GM23338 (cell line): ENCODE measurements around the gene PLXNA2. TPM values are rescaled to one million over a fixed set of nuclear protein-coding genes. Genes with fewer than 3 reads are reported as not detected.

ENCODE experiments used
- ATAC-seq: fragments of 200-7000 bp; cut with Tn5 transposase; 3 replicates; pipeline ENCODE4 v1.9.1; 2020
- DNase-seq: peaks from one replicate; pipeline ENCODE4 v3.0.0-alpha.2; 2015; ENCODE audit warnings: low spot score
- H2AFZ ChIP-seq: fragments of 200-600 bp; sonication (generic); 2 replicates; pipeline ENCODE4 v1.8.0; 2016; ENCODE audit warnings: antibody characterized with exemption, mild to moderate bottlenecking, moderate library complexity
- H3F3A ChIP-seq: fragments of 200-600 bp; sonication (generic); replicated peaks from 2 replicates; pipeline ENCODE4 v1.8.0; 2017; ENCODE audit warnings: antibody characterized with exemption, mixed run types, low read depth
- H3K27ac ChIP-seq: fragments of 200-600 bp; sonication (generic); 2 replicates; pipeline ENCODE4 v1.6.1; 2016; ENCODE audit warnings: low read depth
- H3K27me3 ChIP-seq: fragments of 200-600 bp; sonication (generic); 2 replicates; pipeline ENCODE4 v1.8.0; 2016; ENCODE audit warnings: mild to moderate bottlenecking, mixed run types, moderate library complexity; ENCODE audit not compliant: insufficient read depth
- H3K36me3 ChIP-seq: fragments of 200-600 bp; sonication (generic); 2 replicates; pipeline ENCODE4 v1.8.0; 2016; ENCODE audit warnings: mild to moderate bottlenecking; ENCODE audit not compliant: insufficient read depth
- H3K4me1 ChIP-seq: fragments of 200-600 bp; sonication (generic); 2 replicates; pipeline ENCODE4 v1.8.0; 2016; ENCODE audit warnings: mild to moderate bottlenecking, moderate library complexity; ENCODE audit not compliant: insufficient read depth
- H3K4me2 ChIP-seq: fragments of 200-600 bp; sonication (generic); 2 replicates; pipeline ENCODE4 v1.7.1; 2017; ENCODE audit warnings: mixed run types
- H3K4me3 ChIP-seq: fragments of 200-600 bp; sonication (generic); 2 replicates; pipeline ENCODE4 v1.6.1; 2016; ENCODE audit warnings: mixed run types
- H3K79me2 ChIP-seq: fragments of 200-600 bp; sonication (generic); replicated peaks from 2 replicates; pipeline ENCODE4 v1.8.0; 2017; ENCODE audit warnings: mild to moderate bottlenecking; ENCODE audit not compliant: insufficient read depth
- H3K9me2 ChIP-seq: fragments of 200-600 bp; sonication (generic); 2 replicates; pipeline ENCODE4 v1.8.0; 2017; ENCODE audit not compliant: insufficient read depth
- H4K20me1 ChIP-seq: fragments of 200-600 bp; sonication (generic); replicated peaks from 2 replicates; pipeline ENCODE4 v1.8.0; 2017; ENCODE audit warnings: mild to moderate bottlenecking; ENCODE audit not compliant: insufficient read depth
- H3K27ac Mint-ChIP-seq: 2 replicates; pipeline ENCODE4 v1.8.0; 2020; ENCODE audit warnings: inconsistent platforms, mild to moderate bottlenecking, moderate library complexity, mixed read lengths
- H3K27me3 Mint-ChIP-seq: 3 replicates; pipeline ENCODE4 v1.8.0; 2022; ENCODE audit warnings: low read depth, mild to moderate bottlenecking, moderate library complexity, mixed read lengths, inconsistent platforms; ENCODE audit not compliant: insufficient read depth, poor library complexity
- H3K36me3 Mint-ChIP-seq: 3 replicates; pipeline ENCODE4 v1.8.0; 2021; ENCODE audit warnings: low read depth, mild to moderate bottlenecking, inconsistent platforms, moderate library complexity, mixed read lengths
- H3K4me1 Mint-ChIP-seq: 3 replicates; pipeline ENCODE4 v1.8.0; 2020; ENCODE audit warnings: mild to moderate bottlenecking, inconsistent platforms, mixed read lengths
- H3K4me3 Mint-ChIP-seq: 3 replicates; pipeline ENCODE4 v1.8.0; 2021; ENCODE audit warnings: moderate library complexity, mild to moderate bottlenecking, inconsistent platforms, mixed read lengths
- H3K9me3 Mint-ChIP-seq: 3 replicates; pipeline ENCODE4 v1.8.0; 2020; ENCODE audit warnings: moderate library complexity, mild to moderate bottlenecking, inconsistent platforms, mixed read lengths
- CREB1 ChIP-seq: fragments of 250-450 bp; sonication (Bioruptor Pico); IDR thresholded peaks from 2 replicates; pipeline ENCODE4 v1.5.0; 2020; ENCODE audit warnings: low read depth, mild to moderate bottlenecking, moderate library complexity
- CTCF ChIP-seq, 2 experiments: fragments of 200-600 bp in 1 of 2; sonication (generic) in 1 of 2; conservative IDR thresholded peaks; 2 replicates each; pipeline versions ENCODE4 v1.5.1 to v1.6.1; 2016 to 2017; ENCODE audit warnings: antibody characterized with exemption in 2 of 2, low read depth in 2 of 2, mild to moderate bottlenecking in 2 of 2, moderate library complexity in 1 of 2
- EZH2 ChIP-seq: fragments of 200-600 bp; sonication (generic); IDR thresholded peaks from one replicate; pipeline ENCODE4 v1.8.0; 2017; ENCODE audit warnings: antibody characterized with exemption, mild to moderate bottlenecking, low read depth; ENCODE audit not compliant: unreplicated experiment
- EZH2phosphoT487 ChIP-seq: fragments of 200-600 bp; sonication (generic); IDR thresholded peaks from one replicate; pipeline ENCODE4 v1.8.1; 2018; ENCODE audit warnings: antibody characterized with exemption; ENCODE audit not compliant: unreplicated experiment
- JUNB ChIP-seq: IDR thresholded peaks from one replicate; pipeline ENCODE4 v1.6.1; 2016; ENCODE audit warnings: antibody characterized with exemption; ENCODE audit not compliant: unreplicated experiment
- NANOG ChIP-seq: IDR thresholded peaks from 2 replicates; pipeline ENCODE4 v1.6.1; 2016; ENCODE audit warnings: antibody characterized with exemption, borderline replicate concordance
- POLR2AphosphoS5 ChIP-seq: IDR thresholded peaks from 2 replicates; pipeline ENCODE4 v1.6.1; 2016; ENCODE audit warnings: antibody characterized with exemption, low read depth
- REST ChIP-seq: IDR thresholded peaks from one replicate; pipeline ENCODE4 v1.6.1; 2018; ENCODE audit warnings: antibody characterized with exemption; ENCODE audit not compliant: unreplicated experiment
- STAT1 ChIP-seq: IDR thresholded peaks from one replicate; pipeline ENCODE4 v1.6.1; 2016; ENCODE audit warnings: antibody characterized with exemption; ENCODE audit not compliant: unreplicated experiment
- ZNF114 ChIP-seq: fragments of 250-450 bp; sonication (Bioruptor Pico); IDR thresholded peaks from 2 replicates; pipeline ENCODE4 v1.5.0; 2020; ENCODE audit warnings: mild to moderate bottlenecking, moderate library complexity
- polyA plus RNA-seq: library from polyadenylated mRNA; unstranded; fragments of >200 nt; fragmentation: Nextera tagmentation; extraction: Ambion mirVana; gene quantifications from 2 replicates; pipeline ENCODE4 v1.2.1, GENCODE V29; 2016
- total RNA-seq: library from RNA; depleted of rRNA; stranded (reverse); fragments of >200 nt; shearing (Covaris generic); gene quantifications from 2 replicates; pipeline ENCODE4 v1.2.3, GENCODE V29; 2014

Gene PLXNA2
- total and polyA plus RNA-seq, 2 experiments from 2014 or later, result 0.40 to 1.8 TPM

- DNase-seq (no peak), ATAC-seq (no peak)
- Mint-ChIP-seq H3K9me3 (no peaks in the 10 kb centered on the region), H3K27me3 (peaks cover 11% of the 10 kb centered on the region), H3K27ac (no peak overlapping the region), H3K36me3 (no peaks in the 10 kb centered on the region), H3K4me3 (no peak overlapping the region), H3K4me1 (peaks cover 50% of the 10 kb centered on the region)
- Histone ChIP-seq H4K20me1 (no peaks in the 10 kb centered on the region), H3K79me2 (no peaks in the 10 kb centered on the region), H3F3A (no peaks in the 10 kb centered on the region), H3K9me2 (no peaks in the 10 kb centered on the region), H3K4me2 (no peak overlapping the region), H3K4me3 (no peak overlapping the region), H3K4me1 (peaks cover 33% of the 10 kb centered on the region), H3K27me3 (peaks cover 10% of the 10 kb centered on the region), H3K36me3 (no peaks in the 10 kb centered on the region), H2AFZ (no peak overlapping the region), H3K27ac (no peak overlapping the region)
- TF ChIP-seq CTCF (conservative IDR thresholded peaks at IDR 0.05; ENCODE audit: low read depth in 2 of 2) (no peak), ZNF114 (CRISPR knock-in tag) (no peak)
Measured at GRCh38 chr1:208129060-208129459, 115.1 kb downstream of the PLXNA2 start.

GRCh38 chr1:208127792-208128529, 116.2 kb downstream of the PLXNA2 start:
- Mint-ChIP-seq H3K9me3 (no peaks in the 10 kb centered on the region), H3K27me3 (peaks cover 11% of the 10 kb centered on the region), H3K4me3 (no peak overlapping the region), H3K4me1 (peaks cover 39% of the 10 kb centered on the region), H3K27ac (no peak overlapping the region), H3K36me3 (no peaks in the 10 kb centered on the region)
- ATAC-seq, result peak; percentile 20
- Histone ChIP-seq H3F3A (no peaks in the 10 kb centered on the region), H4K20me1 (no peaks in the 10 kb centered on the region), H3K27ac (no peak overlapping the region), H3K79me2 (no peaks in the 10 kb centered on the region), H3K27me3 (peaks cover 10% of the 10 kb centered on the region), H3K4me2 (no peak overlapping the region), H3K4me1 (peaks cover 22% of the 10 kb centered on the region), H3K36me3 (no peaks in the 10 kb centered on the region), H3K4me3 (no peak overlapping the region), H2AFZ (peak overlapping the region; percentile 38; the same call in 1 of the 2 replicates), H3K9me2 (no peaks in the 10 kb centered on the region)
- peak; percentile 30 for DNase-seq
- no peak for TF ChIP-seq EZH2
- no peak for TF ChIP-seq POLR2AphosphoS5
- TF ChIP-seq STAT1, result no peak

GRCh38 chr1:208127284-208127683, 116.9 kb downstream of the PLXNA2 start:
- no peak overlapping the region for H3K4me2 ChIP-seq
- H3F3A ChIP-seq, result no peaks in the 10 kb centered on the region
- H3K27me3 Mint-ChIP-seq, result peaks cover 11% of the 10 kb centered on the region
- H3K9me3 Mint-ChIP-seq, result no peaks in the 10 kb centered on the region
- 0 out of 2 replicates have a peak overlapping the region, but pooled peaks have one; percentile 38 for H2AFZ ChIP-seq
- peaks cover 18% of the 10 kb centered on the region for H3K4me1 ChIP-seq
- no peak overlapping the region for H3K27ac ChIP-seq
- H3K36me3 Mint-ChIP-seq, result no peaks in the 10 kb centered on the region
- H3K4me1 Mint-ChIP-seq, result peaks cover 32% of the 10 kb centered on the region
- no peak overlapping the region for H3K4me3 Mint-ChIP-seq
- H3K27me3 ChIP-seq, result peaks cover 10% of the 10 kb centered on the region
- no peak for DNase-seq
- no peak overlapping the region for H3K27ac Mint-ChIP-seq
- no peak overlapping the region for H3K4me3 ChIP-seq
- H3K79me2 ChIP-seq, result no peaks in the 10 kb centered on the region
- ATAC-seq, result no peak
- H3K36me3 ChIP-seq, result no peaks in the 10 kb centered on the region
- no peaks in the 10 kb centered on the region for H4K20me1 ChIP-seq
- TF ChIP-seq POLR2AphosphoS5 (no peak), EZH2phosphoT487 (no peak), EZH2 (no peak), CTCF (conservative IDR thresholded peaks at IDR 0.05; ENCODE audit: low read depth in 2 of 2) (no peak), REST (no peak), CREB1 (CRISPR knock-in tag) (no peak), NANOG (no peak), JUNB (no peak)
- no peaks in the 10 kb centered on the region for H3K9me2 ChIP-seq
